SK-N-SH treated with all-trans-retinoic acid at 6 μM for 48 hours (cell line): ENCODE results near the gene UNC13C.

ENCODE experiments used
- ATAC-seq: fragments of 200-7000 bp; cut with Tn5 transposase; 3 replicates; pipeline ENCODE4 v1.9.1; 2020; ENCODE audit warnings: mild to moderate bottlenecking, moderate library complexity
- ARNTL ChIP-seq: fragments of 450-650 bp; formaldehyde crosslinking; IDR thresholded peaks from 2 replicates; pipeline ENCODE4 v1.5.0; 2020; ENCODE audit warnings: low read depth, mild to moderate bottlenecking, moderate library complexity, borderline replicate concordance
- CREB5 ChIP-seq: fragments of 250-450 bp; sonication (Bioruptor Pico); IDR thresholded peaks from 2 replicates; pipeline ENCODE4 v1.5.1; 2020; ENCODE audit warnings: low read depth, mild to moderate bottlenecking, moderate library complexity
- CSDC2 ChIP-seq: fragments of 250-450 bp; sonication (Bioruptor Pico); IDR thresholded peaks from 2 replicates; pipeline ENCODE4 v1.5.0; 2020; ENCODE audit warnings: mild to moderate bottlenecking, moderate library complexity
- CSRNP3 ChIP-seq: fragments of 250-450 bp; sonication (Bioruptor Pico); IDR thresholded peaks from 2 replicates; pipeline ENCODE4 v1.5.1; 2021; ENCODE audit warnings: mild to moderate bottlenecking, moderate library complexity
- ESRRG ChIP-seq: fragments of 250-450 bp; sonication (Bioruptor Pico); IDR thresholded peaks from 2 replicates; pipeline ENCODE4 v1.6.1; 2021; ENCODE audit warnings: mild to moderate bottlenecking
- GLIS3 ChIP-seq: fragments of 250-450 bp; sonication (Bioruptor Pico); IDR thresholded peaks from 2 replicates; pipeline ENCODE4 v1.5.0; 2020; ENCODE audit warnings: mild to moderate bottlenecking, moderate library complexity
- ISL1 ChIP-seq: fragments of 250-450 bp; sonication (Bioruptor Pico); IDR thresholded peaks from 2 replicates; pipeline ENCODE4 v2.1.2; 2022; ENCODE audit warnings: mild to moderate bottlenecking, moderate library complexity
- OSR1 ChIP-seq: fragments of 250-450 bp; sonication (Bioruptor Pico); IDR thresholded peaks from 2 replicates; pipeline ENCODE4 v1.8.0; 2022; ENCODE audit warnings: moderate library complexity, mild to moderate bottlenecking, inconsistent platforms
- POU6F1 ChIP-seq: fragments of 250-450 bp; sonication (Bioruptor Pico); IDR thresholded peaks from 2 replicates; pipeline ENCODE4 v1.8.0; 2021; ENCODE audit warnings: low read depth, mild to moderate bottlenecking, moderate library complexity, borderline replicate concordance
- RARB ChIP-seq: fragments of 250-450 bp; sonication (Bioruptor Pico); IDR thresholded peaks from 2 replicates; pipeline ENCODE4 v1.8.0; 2021; ENCODE audit warnings: mild to moderate bottlenecking, moderate library complexity
- SNAI2 ChIP-seq: fragments of 250-450 bp; sonication (Bioruptor Pico); IDR thresholded peaks from 2 replicates; pipeline ENCODE4 v1.5.0; 2020; ENCODE audit warnings: mild to moderate bottlenecking, moderate library complexity
- TCF4 ChIP-seq: fragments of 250-450 bp; sonication (Bioruptor Pico); IDR thresholded peaks from 2 replicates; pipeline ENCODE4 v1.8.0; 2021; ENCODE audit warnings: mild to moderate bottlenecking, moderate library complexity, borderline replicate concordance
- TOX ChIP-seq: fragments of 250-450 bp; sonication (Bioruptor Pico); IDR thresholded peaks from 2 replicates; pipeline ENCODE4 v1.8.0; 2021; ENCODE audit warnings: mild to moderate bottlenecking, moderate library complexity, borderline replicate concordance
- TSHZ2 ChIP-seq: fragments of 250-450 bp; sonication (Bioruptor Pico); IDR thresholded peaks from 2 replicates; pipeline ENCODE4 v1.5.0; 2020; ENCODE audit warnings: mild to moderate bottlenecking, moderate library complexity
- ZC3H10 ChIP-seq: fragments of 250-450 bp; sonication (Bioruptor Pico); IDR thresholded peaks from 2 replicates; pipeline ENCODE4 v1.5.1; 2021; ENCODE audit warnings: mild to moderate bottlenecking, moderate library complexity
- ZFP3 ChIP-seq: fragments of 250-450 bp; sonication (Bioruptor Pico); IDR thresholded peaks from 2 replicates; pipeline ENCODE4 v1.5.0; 2020; ENCODE audit warnings: mild to moderate bottlenecking, moderate library complexity
- ZFP30 ChIP-seq: fragments of 450-650 bp; formaldehyde crosslinking; IDR thresholded peaks from 2 replicates; pipeline ENCODE4 v1.5.0; 2022; ENCODE audit warnings: mild to moderate bottlenecking, moderate library complexity
- ZNF565 ChIP-seq: fragments of 450-650 bp; formaldehyde crosslinking; conservative IDR thresholded peaks from 2 replicates; pipeline ENCODE4 v1.5.0; 2020; ENCODE audit warnings: low read depth, mild to moderate bottlenecking, moderate library complexity
- ZNF70 ChIP-seq: fragments of 450-650 bp; formaldehyde crosslinking; IDR thresholded peaks from 2 replicates; pipeline ENCODE4 v1.5.0; 2020; ENCODE audit warnings: mild to moderate bottlenecking, moderate library complexity
- ZNF8 ChIP-seq: fragments of 450-650 bp; formaldehyde crosslinking; IDR thresholded peaks from 2 replicates; pipeline ENCODE4 v1.5.0; 2020; ENCODE audit warnings: mild to moderate bottlenecking, moderate library complexity

Gene UNC13C

GRCh38 chr15:54097019-54097418 lies 118.8 kb downstream of the UNC13C start:
- no peak for ATAC-seq
- TF ChIP-seq GLIS3 (CRISPR knock-in tag) (no peak), RARB (CRISPR knock-in tag) (no peak), CSRNP3 (CRISPR knock-in tag) (no peak), ZNF565 (no peak), ZFP30 (CRISPR knock-in tag) (no peak), ARNTL (CRISPR knock-in tag) (no peak), TCF4 (CRISPR knock-in tag) (no peak), OSR1 (CRISPR knock-in tag) (no peak), TOX (CRISPR knock-in tag) (no peak), ZC3H10 (CRISPR knock-in tag) (no peak), ZFP3 (CRISPR knock-in tag) (no peak), POU6F1 (no peak), ISL1 (CRISPR knock-in tag) (no peak), SNAI2 (no peak), CREB5 (CRISPR knock-in tag) (no peak), ESRRG (CRISPR knock-in tag) (no peak), ZNF8 (CRISPR knock-in tag) (no peak)

- no peak for TF ChIP-seq SNAI2
- TF ChIP-seq TSHZ2 (CRISPR knock-in tag) = no peak
- TF ChIP-seq GLIS3 (CRISPR knock-in tag) = no peak
- no peak for TF ChIP-seq ESRRG (CRISPR knock-in tag)
- TF ChIP-seq OSR1 (CRISPR knock-in tag) = no peak
- no peak for TF ChIP-seq ARNTL (CRISPR knock-in tag)
- no peak for TF ChIP-seq RARB (CRISPR knock-in tag)
- TF ChIP-seq ZFP30 (CRISPR knock-in tag) = no peak
- no peak for TF ChIP-seq ZNF8 (CRISPR knock-in tag)
- ATAC-seq = no peak
These were observed 120.8 kb downstream of the UNC13C start for GRCh38 chr15:54099010-54099409.

GRCh38 chr15:54101664-54102270 lies 123.5 kb downstream of the UNC13C start:
- TF ChIP-seq CSDC2 (no peak), ZNF70 (CRISPR knock-in tag) (no peak), ZNF8 (CRISPR knock-in tag) (no peak), ZC3H10 (CRISPR knock-in tag) (no peak), ZNF565 (no peak), RARB (CRISPR knock-in tag) (no peak), OSR1 (CRISPR knock-in tag) (no peak), ZFP3 (CRISPR knock-in tag) (no peak), SNAI2 (no peak), CREB5 (CRISPR knock-in tag) (no peak), ZFP30 (CRISPR knock-in tag) (no peak)
- ATAC-seq = no peak
